GM12878 (cell line): ENCODE results near the gene DHRS7B. TPM values are rescaled to one million over a fixed set of nuclear protein-coding genes. Genes with fewer than 3 reads are reported as not detected.
A peak's percentile ranks its signal among the peaks of the same experiment; 100 is the strongest.

ENCODE experiments used
- ATAC-seq: fragments of 200-7000 bp; cut with Tn5 transposase; 3 replicates; pipeline ENCODE4 v1.9.1; 2020; ENCODE audit warnings: mild to moderate bottlenecking, moderate library complexity
- BruUV-seq: library from RNA; stranded (reverse); fragments of 400-500 nt; replicated peaks from 2 replicates; lab custom pipeline; 2021; lab: Mats Ljungman, UMichigan
- CTCF ChIA-PET: fragments of 300-600 bp; sonication (Branson Sonifier 250); formaldehyde crosslinking; extraction: SDS; loops from one replicate; lab custom pipeline; 2021; ENCODE audit warnings: inconsistent platforms; lab: Yijun Ruan, JAX
- POLR2A ChIA-PET: fragments of 350-600 bp; formaldehyde crosslinking; extraction: SDS; loops from one replicate; lab custom pipeline; 2021; ENCODE audit warnings: inconsistent platforms; lab: Charles Lee
- RAD21 ChIA-PET: fragments of 300-600 bp; sonication (Branson Sonifier 250); formaldehyde crosslinking; loops from one replicate; lab custom pipeline; 2023; ENCODE audit warnings: antibody characterized with exemption; ENCODE audit not compliant: unreplicated experiment; lab: Charles Lee
- SMC1A ChIA-PET: fragments of 300-600 bp; sonication (Branson Sonifier 250); formaldehyde crosslinking; loops from one replicate; lab custom pipeline; 2023; ENCODE audit not compliant: unreplicated experiment, uncharacterized antibody; lab: Charles Lee
- DNase-seq: peaks from one replicate; pipeline ENCODE4 v3.0.0-alpha.2; 2011; ENCODE audit warnings: low read depth, low spot score
- FAIRE-seq: peaks from 3 replicates; lab custom pipeline; 2011; peaks lifted over from hg19 to GRCh38; lab: Jason Lieb, UNC
- H2AFZ ChIP-seq: 2 replicates; pipeline ENCODE4 v1.6.0; 2011; ENCODE audit warnings: low read depth, low read length, control low read depth; ENCODE audit not compliant: control insufficient read depth
- H3K27ac ChIP-seq: 2 replicates; pipeline ENCODE4 v1.5.1; 2011; ENCODE audit warnings: control low read depth; ENCODE audit not compliant: control insufficient read depth, insufficient read depth
- H3K27me3 ChIP-seq, 2 experiments: replicated peaks in 1 of 2; 2 replicates each; pipeline versions ENCODE4 v1.6.0 to v1.6.1; 2011; ENCODE audit warnings: low read length in 1 of 2; ENCODE audit not compliant: control insufficient read depth in 2 of 2, insufficient read depth in 2 of 2
- H3K36me3 ChIP-seq, 2 experiments: 2 replicates each; pipeline ENCODE4 v1.5.1; 2011; ENCODE audit warnings: low read length in 1 of 2; ENCODE audit not compliant: control insufficient read depth in 2 of 2, insufficient read depth in 2 of 2
- H3K4me1 ChIP-seq: 2 replicates; pipeline ENCODE4 v1.6.1; 2011; ENCODE audit warnings: mild to moderate bottlenecking, low read length, moderate library complexity, mixed read lengths; ENCODE audit not compliant: control insufficient read depth, insufficient read depth
- H3K4me2 ChIP-seq: 2 replicates; pipeline ENCODE4 v1.6.0; 2011; ENCODE audit warnings: control low read depth; ENCODE audit not compliant: control insufficient read depth, insufficient read depth
- H3K4me3 ChIP-seq: fragments of 200-600 bp; sonication (generic); 2 replicates; pipeline ENCODE4 v1.5.1; 2016
- H3K79me2 ChIP-seq: 2 replicates; pipeline ENCODE4 v1.6.0; 2011; ENCODE audit warnings: low read length; ENCODE audit not compliant: control insufficient read depth, insufficient read depth
- H3K9ac ChIP-seq: 2 replicates; pipeline ENCODE4 v1.8.0; 2011; ENCODE audit warnings: low read length, control low read depth, mixed read lengths; ENCODE audit not compliant: control insufficient read depth, insufficient read depth
- H3K9me3 ChIP-seq: replicated peaks from 3 replicates; pipeline ENCODE4 v1.5.1; 2011; ENCODE audit warnings: mild to moderate bottlenecking, low read length; ENCODE audit not compliant: control insufficient read depth, insufficient read depth
- H4K20me1 ChIP-seq: 2 replicates; pipeline ENCODE4 v1.6.0; 2011; ENCODE audit not compliant: control insufficient read depth, insufficient read depth
- BMI1 ChIP-seq: fragments of 450-650 bp; IDR thresholded peaks from 2 replicates; pipeline ENCODE4 v1.6.1; 2016; ENCODE audit warnings: mild to moderate bottlenecking, moderate library complexity, borderline replicate concordance
- CEBPB ChIP-seq, 2 experiments: fragments of 150-350 bp in 1 of 2; IDR thresholded peaks; 2 replicates each; pipeline ENCODE4 v1.6.1; 2012 to 2014; ENCODE audit warnings: low read depth in 2 of 2, low read length in 2 of 2, borderline replicate concordance in 1 of 2, inconsistent platforms in 1 of 2
- DPF2 ChIP-seq: fragments of 450-650 bp; IDR thresholded peaks from 2 replicates; pipeline ENCODE4 v1.6.1; 2017; ENCODE audit warnings: mild to moderate bottlenecking
- ESRRA ChIP-seq: IDR thresholded peaks from 2 replicates; pipeline ENCODE4 v1.6.1; 2012; ENCODE audit warnings: mild to moderate bottlenecking, low read length, improper control_type of control experiment
- IRF4 ChIP-seq: IDR thresholded peaks from 2 replicates; pipeline ENCODE4 v1.6.1; 2011; ENCODE audit warnings: low read depth, low read length
- MTA2 ChIP-seq: fragments of 450-650 bp; IDR thresholded peaks from 2 replicates; pipeline ENCODE4 v1.6.1; 2016; ENCODE audit warnings: low read depth, mild to moderate bottlenecking, moderate library complexity
- RB1 ChIP-seq: fragments of 450-650 bp; formaldehyde crosslinking; IDR thresholded peaks from 2 replicates; pipeline ENCODE4 v1.6.1; 2017; ENCODE audit warnings: mild to moderate bottlenecking, borderline replicate concordance
- RUNX3 ChIP-seq: IDR thresholded peaks from 2 replicates; pipeline ENCODE4 v1.6.1; 2012; ENCODE audit warnings: low read length, inconsistent platforms
- WGBS: methylation state at CpG from one replicate; pipeline ENCODE4 v1.1.6; 2016; ENCODE audit warnings: low lambda C conversion rate; ENCODE audit not compliant: insufficient replicate concordance, insufficient coverage; ENCODE audit errors: missing lambda C conversion rate; 5-methylcytosine and 5-hydroxymethylcytosine counted together
- in situ Hi-C: fragments of 300-500 bp; cut with MboI; formaldehyde crosslinking; loops from 9 replicates; pipeline ENCODE4 v1.14.3; 2018; ENCODE audit warnings: mixed read lengths
- intact Hi-C: fragments of 100-400 bp; cut with micrococcal nuclease; formaldehyde crosslinking; loops from one replicate; pipeline ENCODE4 v1.14.2; 2022; ENCODE audit not compliant: unreplicated experiment
- polyA plus RNA-seq, 11 experiments: library from polyadenylated mRNA; depleted of rRNA in 4 of 11; unstranded in 6 of 11; stranded (reverse) in 5 of 11; fragments of >200 nt; fragmentation: Nextera tagmentation in 4 of 11; fragmentation: Illumina TruSeq in 1 of 11; extraction: Ambion mirVana in 4 of 11; extraction: Trizol in 1 of 11; gene quantifications; 1 replicate in 1 of 11; 2 replicates in 10 of 11; pipeline versions ENCODE4 v1.2.1 to v1.2.3, GENCODE V29; 2011 to 2016; ENCODE audit warnings: inconsistent platforms in 2 of 11, missing spikeins in 2 of 11, low read depth in 1 of 11
- total RNA-seq, 4 experiments: library from RNA; depleted of rRNA in 3 of 4; stranded (reverse); fragments of >200 nt in 3 of 4; fragmentation: Illumina TruSeq in 1 of 4; extraction: Trizol in 1 of 4; gene quantifications; 2 replicates each; pipeline versions ENCODE4 v1.2.1 to v1.2.3, GENCODE V29; 2013 to 2021
- TF ChIP-seq, protein P1 (sequence below): fragments of 450-650 bp; IDR thresholded peaks from 2 replicates; pipeline ENCODE4 v1.6.1; 2016; ENCODE audit warnings: mild to moderate bottlenecking
- TF ChIP-seq, protein P2 (sequence below): fragments of 450-650 bp; IDR thresholded peaks from 2 replicates; pipeline ENCODE4 v1.6.1; 2017; ENCODE audit warnings: borderline replicate concordance

The DHRS7B gene
- total and polyA plus RNA-seq, 10 of the 15 experiments (the other 5 are each of a cell fraction or from before 2014, with no cell fraction given), result 11.1 to 35.6 (median 23.0) TPM

DNA sequence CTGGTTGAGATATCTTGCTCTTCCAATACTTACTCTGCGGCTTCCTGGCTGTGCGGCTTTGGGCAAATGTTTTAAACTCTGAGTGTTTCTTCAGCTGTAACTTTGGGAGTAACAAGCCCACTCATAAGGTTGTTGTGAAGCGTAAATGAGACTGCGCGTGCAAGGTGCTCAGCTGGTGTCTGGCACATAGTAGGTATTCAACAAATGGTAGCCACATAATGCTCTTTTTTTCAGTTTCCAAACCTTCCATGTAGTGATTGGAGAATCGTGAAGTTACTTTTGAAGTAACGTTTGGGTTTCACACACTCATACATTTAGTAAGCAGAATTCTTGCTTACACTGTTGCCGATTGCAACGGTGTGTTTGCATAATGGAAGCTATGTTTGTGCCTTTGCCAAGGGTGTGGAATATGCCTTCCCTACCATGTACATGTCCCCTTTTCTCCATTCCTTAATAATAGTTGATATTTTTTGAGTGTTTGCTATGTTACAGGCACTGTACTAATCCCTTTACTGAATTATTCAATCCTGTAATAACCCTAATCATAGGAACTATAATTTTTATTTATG lies 829 bp downstream of the DHRS7B start:
- RAD21 ChIA-PET, result interaction anchor here (0.8 to 2.5 kb wide), 6 partner anchors 15 to 385 kb away, joined by 3 to 15 read pairs (median 6); partner anchors contain the start of gene TMEM11
- peak; percentile 7 for FAIRE-seq

More for the DNA sequence above, 829 bp downstream of the DHRS7B start:
- Histone ChIP-seq H3K27ac (peak overlapping the region; percentile 72), H4K20me1 (no peaks in the 10 kb centered on the region), H2AFZ (peak overlapping the region; percentile 99), H3K9ac (peak overlapping the region; percentile 74), H3K4me1 (no peaks in the 10 kb centered on the region; the same call in none of the 2 replicates), H3K4me3 (peak overlapping the region; percentile 93), H3K9me3 (no peaks in the 10 kb centered on the region), H3K79me2 (peaks cover 12% of the 10 kb centered on the region), H3K27me3 (no peaks in the 10 kb centered on the region), H3K36me3 (no peaks in the 10 kb centered on the region), H3K4me2 (peak overlapping the region; percentile 89)
- in situ Hi-C loops (no loop called here), intact Hi-C loops (loop anchor here (2.0 to 10.0 kb wide), 6 partner anchors 29 to 385 kb away; partner anchors contain the start of gene TMEM11)
- TF ChIP-seq MTA2, result 0 out of 2 replicates have a peak, but pooled peaks have one; percentile 16
- TF ChIP-seq, protein P1, sequence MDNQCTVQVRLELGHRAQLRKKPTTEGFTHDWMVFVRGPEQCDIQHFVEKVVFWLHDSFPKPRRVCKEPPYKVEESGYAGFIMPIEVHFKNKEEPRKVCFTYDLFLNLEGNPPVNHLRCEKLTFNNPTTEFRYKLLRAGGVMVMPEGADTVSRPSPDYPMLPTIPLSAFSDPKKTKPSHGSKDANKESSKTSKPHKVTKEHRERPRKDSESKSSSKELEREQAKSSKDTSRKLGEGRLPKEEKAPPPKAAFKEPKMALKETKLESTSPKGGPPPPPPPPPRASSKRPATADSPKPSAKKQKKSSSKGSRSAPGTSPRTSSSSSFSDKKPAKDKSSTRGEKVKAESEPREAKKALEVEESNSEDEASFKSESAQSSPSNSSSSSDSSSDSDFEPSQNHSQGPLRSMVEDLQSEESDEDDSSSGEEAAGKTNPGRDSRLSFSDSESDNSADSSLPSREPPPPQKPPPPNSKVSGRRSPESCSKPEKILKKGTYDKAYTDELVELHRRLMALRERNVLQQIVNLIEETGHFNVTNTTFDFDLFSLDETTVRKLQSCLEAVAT, result no peak
- TF ChIP-seq CEBPB (IDR thresholded peaks at IDR 0.05; ENCODE audit: borderline replicate concordance in 1 of 2, low read depth in 2 of 2, low read length in 2 of 2), result no peak
- no peak for TF ChIP-seq RB1
- 0 out of 2 replicates have a peak, but pooled peaks have one; percentile 80 for TF ChIP-seq DPF2
- no peak for TF ChIP-seq ESRRA
- TF ChIP-seq IRF4, result no peak
- no peak for TF ChIP-seq BMI1
- TF ChIP-seq, protein P2, sequence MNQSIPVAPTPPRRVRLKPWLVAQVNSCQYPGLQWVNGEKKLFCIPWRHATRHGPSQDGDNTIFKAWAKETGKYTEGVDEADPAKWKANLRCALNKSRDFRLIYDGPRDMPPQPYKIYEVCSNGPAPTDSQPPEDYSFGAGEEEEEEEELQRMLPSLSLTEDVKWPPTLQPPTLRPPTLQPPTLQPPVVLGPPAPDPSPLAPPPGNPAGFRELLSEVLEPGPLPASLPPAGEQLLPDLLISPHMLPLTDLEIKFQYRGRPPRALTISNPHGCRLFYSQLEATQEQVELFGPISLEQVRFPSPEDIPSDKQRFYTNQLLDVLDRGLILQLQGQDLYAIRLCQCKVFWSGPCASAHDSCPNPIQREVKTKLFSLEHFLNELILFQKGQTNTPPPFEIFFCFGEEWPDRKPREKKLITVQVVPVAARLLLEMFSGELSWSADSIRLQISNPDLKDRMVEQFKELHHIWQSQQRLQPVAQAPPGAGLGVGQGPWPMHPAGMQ, result no peak
- TF ChIP-seq RUNX3, result peak; percentile 2; the same call in 1 of the 2 replicates
- no peak for ATAC-seq
- CTCF ChIA-PET, result interaction anchor here (0.5 to 5.6 kb wide), 11 partner anchors 9 to 160 kb away, joined by 4 to 38 read pairs (median 13); no protein-coding TSS in a partner anchor
- under 1% methylated on average over 9 of the region's 9 CpGs for WGBS
- POLR2A ChIA-PET, result interaction anchor here (1.0 to 1.7 kb wide), 4 partner anchors 11 to 159 kb away, joined by 3 to 6 read pairs (median 4); partner anchors contain the start of gene USP22
- no TSS peak for BruUV-seq
- DNase-seq, result no peak
- SMC1A ChIA-PET, result interaction anchor here (0.7 to 1.5 kb wide), 4 partner anchors 15 to 386 kb away, joined by 3 to 6 read pairs (median 4); no protein-coding TSS in a partner anchor
